GM12878 (cell line): ENCODE results near the gene ESM1.

Experiments
- BHLHE40 ChIP-seq, 2 experiments: fragments of 450-650 bp in 1 of 2; IDR thresholded peaks; 2 replicates each; pipeline ENCODE4 v1.6.1; 2011 to 2017; ENCODE audit warnings: low read depth in 2 of 2, borderline replicate concordance in 1 of 2, improper control_type of control experiment in 1 of 2, low read length in 1 of 2, mild to moderate bottlenecking in 1 of 2
- CTCF ChIP-seq, 3 experiments: IDR thresholded peaks in 2 of 3; conservative IDR thresholded peaks in 1 of 3; 2 replicates each; pipeline ENCODE4 v1.5.1; 2011; ENCODE audit warnings: low read depth in 3 of 3, low read length in 3 of 3, mild to moderate bottlenecking in 3 of 3, control low read depth in 2 of 3, moderate library complexity in 2 of 3, inconsistent platforms in 1 of 3, mixed read lengths in 1 of 3; ENCODE audit not compliant: control insufficient read depth in 2 of 3, insufficient read depth in 1 of 3; ENCODE audit errors: extremely low read depth in 1 of 3
- FOS ChIP-seq: IDR thresholded peaks from 3 replicates; pipeline ENCODE4 v1.6.1; 2011; ENCODE audit warnings: borderline replicate concordance; ENCODE audit not compliant: insufficient read length; ENCODE audit errors: extremely low read depth
- SP1 ChIP-seq: IDR thresholded peaks from one replicate; pipeline ENCODE4 v1.6.1; 2011; ENCODE audit warnings: low read depth, low read length
- ZBTB11 ChIP-seq: fragments of 450-650 bp; formaldehyde crosslinking; IDR thresholded peaks from 2 replicates; pipeline ENCODE4 v1.5.0; 2022; ENCODE audit warnings: mild to moderate bottlenecking, missing genetic modification characterization

- TF ChIP-seq SP1 (no peak), CTCF (IDR thresholded peaks at IDR 0.05 in 2 of 3, conservative IDR thresholded peaks at IDR 0.05 in 1 of 3; ENCODE audit: control insufficient read depth in 2 of 3, extremely low read depth in 1 of 3, insufficient read depth in 1 of 3, low read depth in 3 of 3, low read length in 3 of 3) (no peak), BHLHE40 (IDR thresholded peaks at IDR 0.05; ENCODE audit: borderline replicate concordance in 1 of 2, low read depth in 2 of 2, low read length in 1 of 2) (no peak), ZBTB11 (CRISPR knock-in tag) (no peak), FOS (no peak)
Measured at GRCh38 chr5:55030220-55030619, 44.8 kb upstream of the ESM1 start.
